Measurements from ENCODE around the gene COL28A1.
"Not testable (repeated sequence)": the region's sequence is repeated elsewhere in the genome, so short reads cannot be mapped to it uniquely, and the experiment has no call there.

Gene COL28A1

GRCh38 chr7:7516156-7516555, 19.5 kb downstream of the COL28A1 start:
- no peak for DNase-seq

GRCh38 chr7:7512861-7513597, 22.6 kb downstream of the COL28A1 start:
- no peak for DNase-seq

GRCh38 chr7:7510794-7511193, 24.9 kb downstream of the COL28A1 start:
- no peak for DNase-seq

- no peak for DNase-seq
Observed at GRCh38 chr7:7505915-7506314, 29.8 kb downstream of the COL28A1 start.

GRCh38 chr7:7504910-7505704, 30.6 kb downstream of the COL28A1 start:
- no peak for DNase-seq

GRCh38 chr7:7499892-7500291, 35.8 kb downstream of the COL28A1 start:
- no peak for DNase-seq

GRCh38 chr7:7498856-7499255, 36.8 kb downstream of the COL28A1 start:
- peak; percentile 91 for DNase-seq

- no peak for DNase-seq
Observed at GRCh38 chr7:7496311-7496710, 39.4 kb downstream of the COL28A1 start.

- no peak for DNase-seq
Observed at GRCh38 chr7:7495171-7495570, 40.5 kb downstream of the COL28A1 start.

- no peak for DNase-seq
Observed at GRCh38 chr7:7491044-7491443, 44.6 kb downstream of the COL28A1 start.

GRCh38 chr7:7490003-7490402, 45.7 kb downstream of the COL28A1 start:
- DNase-seq, result no peak

- no peak for DNase-seq
Observed at GRCh38 chr7:7489546-7489945, 46.1 kb downstream of the COL28A1 start.

- DNase-seq, result no peak
Observed at GRCh38 chr7:7486362-7486761, 49.3 kb downstream of the COL28A1 start.

- no peak for DNase-seq
Observed at GRCh38 chr7:7484072-7484471, 51.6 kb downstream of the COL28A1 start.

GRCh38 chr7:7481802-7482201, 53.9 kb downstream of the COL28A1 start:
- no peak for DNase-seq

GRCh38 chr7:7479275-7479805, 56.3 kb downstream of the COL28A1 start:
- no peak for DNase-seq

- no peak for DNase-seq
Observed at GRCh38 chr7:7478569-7478968, 57.1 kb downstream of the COL28A1 start.

GRCh38 chr7:7477641-7478040, 58.0 kb downstream of the COL28A1 start:
- not testable (repeated sequence) for DNase-seq

GRCh38 chr7:7476381-7476780, 59.3 kb downstream of the COL28A1 start:
- DNase-seq, result no peak

- no peak for DNase-seq
Observed at GRCh38 chr7:7475601-7476000, 60.1 kb downstream of the COL28A1 start.

- DNase-seq, result no peak
Observed at GRCh38 chr7:7474436-7474835, 61.2 kb downstream of the COL28A1 start.

- DNase-seq, result not testable (repeated sequence)
Observed at GRCh38 chr7:7464991-7465765, 70.5 kb downstream of the COL28A1 start.

GRCh38 chr7:7454000-7454399, 81.7 kb downstream of the COL28A1 start:
- DNase-seq, result no peak
